PC-9 (cell line): ENCODE measurements around the gene TANC1. TPM values are rescaled to one million over a fixed set of nuclear protein-coding genes. Genes with fewer than 3 reads are reported as not detected.
A peak's percentile ranks its signal among the peaks of the same experiment; 100 is the strongest.

Experiments
- BruUV-seq: library from RNA; stranded (reverse); fragments of 400-500 nt; replicated peaks from 2 replicates; lab custom pipeline; 2021; lab: Mats Ljungman, UMichigan
- CTCF ChIA-PET: fragments of 300-600 bp; sonication (Branson Sonifier 250); formaldehyde crosslinking; loops from one replicate; lab custom pipeline; 2022; ENCODE audit warnings: antibody characterized with exemption; lab: Charles Lee
- POLR2A ChIA-PET: fragments of 300-600 bp; sonication (Branson Sonifier 250); formaldehyde crosslinking; loops from one replicate; lab custom pipeline; 2022; ENCODE audit warnings: antibody characterized with exemption; ENCODE audit not compliant: unreplicated experiment; lab: Charles Lee
- DNase-seq, 2 experiments: peaks; one replicate each; pipeline versions ENCODE4 v3.0.0 to v3.0.0-alpha.2; 2015 to 2022; ENCODE audit warnings: mixed read lengths in 1 of 2
- H2AFZ ChIP-seq: fragments of 200-600 bp; sonication (generic); 2 replicates; pipeline ENCODE4 v1.8.1; 2017; ENCODE audit warnings: antibody characterized with exemption
- H3F3A ChIP-seq: fragments of 200-600 bp; sonication (generic); 2 replicates; pipeline ENCODE4 v1.8.1; 2017; ENCODE audit warnings: antibody characterized with exemption, mild to moderate bottlenecking, low read depth; ENCODE audit not compliant: insufficient read depth
- H3K27ac ChIP-seq: fragments of 200-600 bp; sonication (generic); 2 replicates; pipeline ENCODE4 v1.6.1; 2016; ENCODE audit warnings: mixed run types
- H3K27me3 ChIP-seq: fragments of 200-600 bp; sonication (generic); 2 replicates; pipeline ENCODE4 v1.6.1; 2016; ENCODE audit warnings: low read depth, mixed run types; ENCODE audit not compliant: insufficient read depth
- H3K36me3 ChIP-seq: fragments of 200-600 bp; sonication (generic); 2 replicates; pipeline ENCODE4 v1.6.1; 2016; ENCODE audit warnings: low read depth, mixed run types
- H3K4me1 ChIP-seq: fragments of 200-600 bp; sonication (generic); replicated peaks from 2 replicates; pipeline ENCODE4 v1.6.1; 2016; ENCODE audit warnings: mixed run types; ENCODE audit not compliant: insufficient read depth
- H3K4me2 ChIP-seq: fragments of 200-600 bp; sonication (generic); 2 replicates; pipeline ENCODE4 v1.6.1; 2017; ENCODE audit warnings: mixed run types
- H3K4me3 ChIP-seq: fragments of 200-600 bp; sonication (generic); 2 replicates; pipeline ENCODE4 v1.6.1; 2016; ENCODE audit warnings: mixed run types
- H3K79me2 ChIP-seq: fragments of 200-600 bp; sonication (generic); 2 replicates; pipeline ENCODE4 v1.6.1; 2017; ENCODE audit warnings: low read depth, mixed run types
- H3K9me2 ChIP-seq: fragments of 200-600 bp; sonication (generic); 2 replicates; pipeline ENCODE4 v1.8.1; 2017; ENCODE audit warnings: mild to moderate bottlenecking; ENCODE audit not compliant: insufficient read depth
- H3K9me3 ChIP-seq: fragments of 200-600 bp; sonication (generic); 2 replicates; pipeline ENCODE4 v1.8.1; 2016; ENCODE audit warnings: low read depth; ENCODE audit not compliant: insufficient read depth
- H4K20me1 ChIP-seq: fragments of 200-600 bp; sonication (generic); 2 replicates; pipeline ENCODE4 v1.8.1; 2017; ENCODE audit not compliant: insufficient read depth
- CTCF ChIP-seq: fragments of 200-600 bp; sonication (generic); conservative IDR thresholded peaks from 2 replicates; pipeline ENCODE4 v1.6.1; 2017; ENCODE audit warnings: mixed run types, antibody characterized with exemption, mild to moderate bottlenecking, moderate library complexity
- EZH2 ChIP-seq: fragments of 200-600 bp; sonication (generic); IDR thresholded peaks from 2 replicates; pipeline ENCODE4 v1.8.0; 2017; ENCODE audit warnings: antibody characterized with exemption, low read depth
- intact Hi-C: fragments of 100-400 bp; cut with micrococcal nuclease; formaldehyde crosslinking; loops from one replicate; pipeline ENCODE4 v1.10.0; 2022; ENCODE audit not compliant: unreplicated experiment
- total RNA-seq: library from RNA; stranded (reverse); gene quantifications from 2 replicates; pipeline ENCODE4 v1.2.3, GENCODE V29; 2021

The TANC1 gene
- total RNA-seq, 1 experiment from 2014 or later = 26.0 TPM

DNA sequence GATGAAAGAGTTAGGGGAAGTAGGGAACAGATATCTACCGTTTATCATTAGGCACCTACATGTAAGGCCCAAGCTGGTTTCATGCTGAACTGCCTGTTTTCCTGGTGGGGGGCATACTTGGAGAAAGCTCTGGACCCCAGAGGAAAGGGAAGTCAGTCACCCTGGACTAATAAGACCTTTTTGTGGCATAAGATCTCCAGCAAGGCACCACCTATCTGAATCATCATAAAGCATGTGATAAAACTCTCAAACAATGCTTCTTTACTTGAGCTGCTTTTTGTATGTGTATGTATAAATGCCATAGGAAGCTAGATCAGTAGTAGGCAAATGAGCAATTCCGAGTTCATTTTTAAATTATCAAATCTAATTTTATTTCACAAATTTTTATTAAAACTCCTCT, 104.8 kb downstream of the TANC1 start:
- CTCF ChIA-PET = no interaction called here
- TF ChIP-seq CTCF (no peak), EZH2 (no peak)
- Histone ChIP-seq H3K9me3 (no peaks in the 10 kb centered on the region), H4K20me1 (no peaks in the 10 kb centered on the region), H3K4me2 (no peak overlapping the region), H3F3A (no peaks in the 10 kb centered on the region), H3K27ac (0 out of 2 replicates have a peak overlapping the region, but pooled peaks have one; percentile 22), H3K27me3 (no peaks in the 10 kb centered on the region), H3K9me2 (no peaks in the 10 kb centered on the region), H3K36me3 (no peaks in the 10 kb centered on the region; the same call in 1 of the 2 replicates), H3K79me2 (no peaks in the 10 kb centered on the region), H3K4me3 (no peak overlapping the region), H2AFZ (no peak overlapping the region), H3K4me1 (peaks cover 19% of the 10 kb centered on the region)
- intact Hi-C loops = no loop called here
- POLR2A ChIA-PET = no interaction called here
- BruUV-seq = no TSS peak
- DNase-seq = no peak

- DNase-seq = no peak
- Histone ChIP-seq H3K4me1 (peaks cover 12% of the 10 kb centered on the region), H3K36me3 (no peaks in the 10 kb centered on the region; the same call in 1 of the 2 replicates), H3F3A (no peaks in the 10 kb centered on the region), H2AFZ (no peak overlapping the region), H3K9me3 (no peaks in the 10 kb centered on the region), H3K4me3 (no peak overlapping the region), H3K27me3 (no peaks in the 10 kb centered on the region), H3K79me2 (no peaks in the 10 kb centered on the region), H3K27ac (no peak overlapping the region), H3K9me2 (no peaks in the 10 kb centered on the region), H3K4me2 (no peak overlapping the region), H4K20me1 (no peaks in the 10 kb centered on the region)
- intact Hi-C loops = no loop called here
- POLR2A ChIA-PET = no interaction called here
- no TSS peak for BruUV-seq
- TF ChIP-seq CTCF (no peak), EZH2 (no peak)
- CTCF ChIA-PET = no interaction called here
Observed at GRCh38 chr2:159074605-159075004, 106.2 kb downstream of the TANC1 start.

- Histone ChIP-seq H2AFZ (no peak overlapping the region), H3K4me2 (no peak overlapping the region), H3K36me3 (no peaks in the 10 kb centered on the region), H3K79me2 (no peaks in the 10 kb centered on the region), H3F3A (no peaks in the 10 kb centered on the region), H3K9me2 (no peaks in the 10 kb centered on the region), H3K4me3 (no peak overlapping the region), H3K4me1 (peaks cover 12% of the 10 kb centered on the region), H3K9me3 (no peaks in the 10 kb centered on the region), H4K20me1 (no peaks in the 10 kb centered on the region), H3K27me3 (no peaks in the 10 kb centered on the region), H3K27ac (no peak overlapping the region)
- TF ChIP-seq EZH2 (no peak), CTCF (no peak)
- intact Hi-C loops = no loop called here
- no peak for DNase-seq
- ChIA-PET CTCF (interaction anchor here (0.6 kb wide), 1 partner anchor 393 kb away, joined by 3 read pairs; no protein-coding TSS in a partner anchor), POLR2A (no interaction called here)
- BruUV-seq = no TSS peak
Observed at GRCh38 chr2:159075727-159076126, 107.3 kb downstream of the TANC1 start.
